ENCODE results near the gene NDUFAF3.
"Not testable (repeated sequence)": the region's sequence is repeated elsewhere in the genome, so short reads cannot be mapped to it uniquely, and the experiment has no call there.

Gene NDUFAF3

DNA sequence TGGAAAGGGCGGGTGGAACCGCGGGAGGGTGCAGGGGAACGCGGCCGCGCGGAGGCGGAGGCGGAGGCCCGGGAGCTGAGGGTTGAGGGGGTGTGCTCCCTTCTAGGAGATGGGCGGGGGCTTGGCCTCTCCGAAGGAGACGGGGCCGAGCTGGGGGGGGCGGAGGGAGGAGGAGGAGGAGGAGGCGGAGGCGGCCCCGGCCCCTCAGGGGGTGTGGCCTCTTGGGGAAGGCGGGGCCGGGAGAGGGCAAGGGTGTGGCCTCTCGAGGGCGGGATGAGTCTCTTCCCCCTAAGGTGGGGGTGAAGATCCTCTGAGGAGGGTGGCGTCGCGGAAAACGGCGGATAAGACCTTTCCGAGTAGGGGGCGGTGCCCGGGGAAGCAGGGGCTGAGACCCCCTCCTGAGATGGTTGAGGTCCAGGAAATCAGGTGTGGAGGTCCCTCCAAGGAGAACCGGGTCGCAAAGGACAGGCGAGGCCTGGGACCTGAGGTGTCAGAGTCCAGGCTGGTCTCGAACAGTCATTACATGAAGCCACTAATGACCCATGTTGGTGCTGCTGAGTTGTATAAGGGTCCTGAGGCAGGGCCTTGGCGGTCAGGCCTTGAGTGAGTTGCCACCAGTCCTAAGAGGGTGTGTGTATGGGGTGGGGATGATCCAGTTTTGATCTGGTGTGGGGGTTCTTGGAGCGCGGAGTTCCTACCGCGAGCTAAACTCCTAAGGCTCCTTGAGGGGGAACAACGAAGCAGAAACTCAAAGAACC, 14.0 kb upstream of the NDUFAF3 start:
- Mint-ChIP-seq H3K4me1 (peaks cover 31 to 50% of the 10 kb centered on the region in 2 donors), H3K36me3 (peaks cover 23 to 28% of the 10 kb centered on the region in 2 donors), H3K9me3 (no peaks in the 10 kb centered on the region), H3K27ac (peak overlapping the region; percentile 100), H3K4me3 (peak overlapping the region; percentile 98), H3K27me3 (no peaks in the 10 kb centered on the region)
- ATAC-seq (replicated peaks) (peak; percentile 56 to 68), DNase-seq (peak; percentile 76)

DNA sequence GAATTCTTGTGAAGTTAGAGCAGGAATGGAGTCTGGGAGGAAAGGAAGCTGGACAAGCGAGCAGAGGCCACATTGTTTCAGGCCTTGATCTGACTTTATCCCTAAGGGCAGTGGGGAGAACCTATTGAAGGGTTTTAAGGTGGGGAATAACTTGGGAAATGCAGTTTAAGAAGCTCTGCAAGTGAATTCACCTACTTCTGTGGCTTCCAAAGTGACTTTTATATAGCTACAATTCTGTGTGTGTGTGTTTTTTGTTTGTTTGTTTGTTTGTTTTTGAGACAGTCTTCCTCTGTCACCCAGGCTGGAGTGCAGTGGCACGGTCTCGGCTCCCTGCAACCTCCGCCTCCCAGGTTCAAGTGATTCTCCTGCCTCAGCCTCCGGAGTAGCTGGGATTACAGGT, 13.3 kb upstream of the NDUFAF3 start:
- H3K9me3 Mint-ChIP-seq; DNase-seq; H3K27me3 Mint-ChIP-seq; ATAC-seq (replicated peaks); H3K27ac Mint-ChIP-seq: not testable (repeated sequence)
- peaks cover 23 to 28% of the 10 kb centered on the region in 2 donors for H3K36me3 Mint-ChIP-seq
- peak overlapping the region; percentile 98 for H3K4me3 Mint-ChIP-seq
- peaks cover 36 to 55% of the 10 kb centered on the region in 2 donors for H3K4me1 Mint-ChIP-seq

DNA sequence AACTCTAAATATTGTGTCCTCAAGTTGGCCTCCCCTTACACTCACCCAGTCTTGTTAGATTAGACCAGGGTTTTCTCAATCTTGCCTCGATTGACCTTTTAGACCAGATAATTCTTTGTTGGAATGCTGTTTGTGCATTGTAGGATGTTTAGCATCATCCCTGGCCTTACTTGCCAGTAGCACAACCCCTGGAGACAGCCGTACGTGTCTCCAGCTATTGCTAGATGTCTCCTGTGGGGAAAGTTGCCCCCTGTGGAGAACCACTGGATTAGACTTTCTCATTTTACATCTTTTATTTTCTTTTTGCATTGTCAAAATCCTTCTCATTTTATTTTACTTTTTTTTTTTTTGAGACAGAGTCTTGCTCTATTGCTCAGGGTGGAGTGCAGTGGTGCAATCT, 12.5 kb upstream of the NDUFAF3 start:
- Mint-ChIP-seq H3K4me3 (peak overlapping the region in 1 of 2 donors; percentile 41), H3K4me1 (peaks cover 41 to 60% of the 10 kb centered on the region in 2 donors), H3K36me3 (peaks cover 27 to 32% of the 10 kb centered on the region in 2 donors), H3K9me3 (no peaks in the 10 kb centered on the region), H3K27ac (peak overlapping the region; percentile 67), H3K27me3 (no peaks in the 10 kb centered on the region)
- ATAC-seq (replicated peaks) (no peak), DNase-seq (no peak)

DNA sequence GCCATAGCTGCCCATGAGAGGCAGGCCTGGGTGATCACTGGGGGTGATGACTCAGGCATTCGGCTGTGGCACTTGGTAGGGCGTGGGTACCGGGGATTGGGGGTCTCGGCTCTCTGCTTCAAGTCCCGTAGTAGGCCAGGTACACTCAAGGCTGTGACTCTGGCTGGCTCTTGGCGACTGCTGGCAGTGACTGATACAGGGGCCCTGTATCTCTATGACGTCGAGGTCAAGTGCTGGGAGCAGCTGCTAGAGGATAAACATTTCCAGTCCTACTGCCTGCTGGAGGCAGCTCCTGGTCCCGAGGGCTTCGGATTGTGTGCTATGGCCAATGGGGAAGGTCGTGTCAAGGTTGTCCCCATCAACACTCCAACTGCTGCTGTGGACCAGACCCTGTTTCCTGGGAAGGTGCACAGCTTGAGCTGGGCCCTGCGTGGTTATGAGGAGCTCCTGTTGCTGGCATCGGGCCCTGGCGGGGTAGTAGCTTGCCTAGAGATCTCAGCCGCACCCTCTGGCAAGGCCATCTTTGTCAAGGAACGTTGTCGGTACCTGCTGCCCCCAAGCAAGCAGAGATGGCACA, 9.4 kb upstream of the NDUFAF3 start:
- Mint-ChIP-seq H3K9me3 (no peaks in the 10 kb centered on the region), H3K36me3 (peaks cover 40 to 50% of the 10 kb centered on the region in 2 donors), H3K27ac (no peak overlapping the region), H3K4me1 (peaks cover 43 to 57% of the 10 kb centered on the region in 2 donors), H3K27me3 (no peaks in the 10 kb centered on the region), H3K4me3 (no peak overlapping the region)
- no peak for ATAC-seq (replicated peaks)
- no peak for DNase-seq

DNA sequence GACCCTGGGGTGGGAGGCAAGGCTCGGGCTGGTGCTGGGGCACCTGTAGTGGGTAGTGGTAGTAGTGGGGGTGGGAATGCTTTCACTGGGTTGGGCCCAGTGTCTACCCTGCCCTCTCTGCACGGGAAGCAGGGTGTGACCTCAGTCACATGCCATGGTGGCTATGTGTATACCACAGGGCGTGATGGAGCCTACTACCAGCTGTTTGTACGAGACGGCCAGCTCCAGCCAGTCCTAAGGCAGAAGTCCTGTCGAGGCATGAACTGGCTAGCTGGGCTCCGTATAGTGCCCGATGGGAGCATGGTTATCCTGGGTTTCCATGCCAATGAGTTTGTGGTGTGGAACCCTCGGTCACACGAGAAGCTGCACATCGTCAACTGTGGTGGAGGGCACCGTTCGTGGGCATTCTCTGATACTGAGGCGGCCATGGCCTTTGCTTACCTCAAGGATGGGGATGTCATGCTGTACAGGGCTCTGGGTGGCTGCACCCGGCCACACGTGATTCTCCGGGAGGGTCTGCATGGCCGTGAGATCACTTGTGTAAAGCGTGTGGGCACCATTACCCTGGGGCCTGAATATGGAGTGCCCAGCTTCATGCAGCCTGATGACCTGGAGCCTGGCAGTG, 8.7 kb upstream of the NDUFAF3 start:
- Mint-ChIP-seq H3K36me3 (peaks cover 38 to 45% of the 10 kb centered on the region in 2 donors), H3K27me3 (no peaks in the 10 kb centered on the region), H3K27ac (no peak overlapping the region), H3K9me3 (no peaks in the 10 kb centered on the region), H3K4me1 (peaks cover 40 to 57% of the 10 kb centered on the region in 2 donors), H3K4me3 (no peak overlapping the region)
- DNase-seq = no peak
- no peak for ATAC-seq (replicated peaks)

DNA sequence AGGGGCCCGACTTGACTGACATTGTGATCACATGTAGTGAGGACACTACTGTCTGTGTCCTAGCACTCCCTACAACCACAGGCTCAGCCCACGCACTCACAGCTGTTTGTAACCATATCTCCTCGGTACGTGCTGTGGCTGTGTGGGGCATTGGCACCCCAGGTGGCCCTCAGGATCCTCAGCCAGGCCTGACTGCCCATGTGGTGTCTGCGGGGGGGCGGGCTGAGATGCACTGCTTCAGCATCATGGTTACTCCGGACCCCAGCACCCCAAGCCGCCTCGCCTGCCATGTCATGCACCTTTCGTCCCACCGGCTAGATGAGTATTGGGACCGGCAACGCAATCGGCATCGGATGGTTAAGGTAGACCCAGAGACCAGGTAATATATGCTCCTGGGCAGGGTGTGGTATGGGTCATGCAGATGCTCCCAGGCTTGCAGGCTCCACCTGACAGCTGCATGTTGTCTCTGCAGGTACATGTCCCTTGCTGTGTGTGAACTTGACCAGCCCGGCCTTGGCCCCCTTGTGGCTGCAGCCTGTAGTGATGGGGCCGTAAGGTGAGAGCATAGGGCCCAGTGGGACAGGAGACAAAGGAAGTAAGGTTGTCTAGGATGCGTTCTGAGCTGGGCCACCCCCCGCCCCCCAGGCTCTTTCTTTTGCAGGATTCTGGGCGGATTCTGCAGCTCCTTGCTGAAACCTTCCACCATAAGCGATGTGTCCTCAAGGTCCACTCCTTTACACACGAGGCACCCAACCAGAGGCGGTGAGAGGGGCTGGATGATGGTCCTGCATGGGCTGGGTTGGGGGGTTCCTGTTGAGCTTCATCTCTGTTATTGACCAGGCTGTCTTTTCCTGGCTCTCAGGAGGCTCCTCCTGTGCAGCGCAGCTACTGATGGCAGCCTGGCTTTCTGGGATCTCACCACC, 7.9 kb upstream of the NDUFAF3 start:
- Mint-ChIP-seq H3K27me3 (no peaks in the 10 kb centered on the region), H3K9me3 (no peaks in the 10 kb centered on the region), H3K27ac (peak overlapping the region; percentile 47), H3K4me3 (no peak overlapping the region), H3K36me3 (peaks cover 35 to 42% of the 10 kb centered on the region in 2 donors), H3K4me1 (peaks cover 38 to 52% of the 10 kb centered on the region in 2 donors)
- DNase-seq (no peak), ATAC-seq (replicated peaks) (peak; percentile 46 to 49)

DNA sequence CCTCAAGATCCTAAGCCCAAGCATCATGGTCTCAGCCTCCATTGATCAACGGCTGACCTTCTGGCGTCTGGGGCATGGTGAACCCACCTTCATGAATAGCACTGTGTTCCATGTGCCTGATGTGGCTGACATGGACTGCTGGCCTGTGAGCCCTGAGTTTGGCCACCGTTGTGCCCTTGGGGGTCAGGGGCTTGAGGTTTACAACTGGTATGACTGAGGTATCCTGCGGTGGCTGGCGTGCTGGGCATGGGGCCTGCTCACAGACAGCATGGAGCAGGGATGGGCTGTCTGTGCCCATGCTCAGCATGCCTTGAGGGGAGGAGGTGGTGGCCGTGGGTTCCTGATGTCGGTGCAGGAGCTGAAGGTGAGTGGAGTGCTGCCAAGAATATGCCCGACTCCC, 6.8 kb upstream of the NDUFAF3 start:
- H3K9me3 Mint-ChIP-seq = no peaks in the 10 kb centered on the region
- H3K36me3 Mint-ChIP-seq = peaks cover 30 to 39% of the 10 kb centered on the region in 2 donors
- H3K27ac Mint-ChIP-seq = peak overlapping the region; percentile 89
- DNase-seq = no peak
- H3K4me3 Mint-ChIP-seq = no peak overlapping the region
- ATAC-seq (replicated peaks) = no peak
- no peaks in the 10 kb centered on the region for H3K27me3 Mint-ChIP-seq
- peaks cover 33 to 52% of the 10 kb centered on the region in 2 donors for H3K4me1 Mint-ChIP-seq

DNA sequence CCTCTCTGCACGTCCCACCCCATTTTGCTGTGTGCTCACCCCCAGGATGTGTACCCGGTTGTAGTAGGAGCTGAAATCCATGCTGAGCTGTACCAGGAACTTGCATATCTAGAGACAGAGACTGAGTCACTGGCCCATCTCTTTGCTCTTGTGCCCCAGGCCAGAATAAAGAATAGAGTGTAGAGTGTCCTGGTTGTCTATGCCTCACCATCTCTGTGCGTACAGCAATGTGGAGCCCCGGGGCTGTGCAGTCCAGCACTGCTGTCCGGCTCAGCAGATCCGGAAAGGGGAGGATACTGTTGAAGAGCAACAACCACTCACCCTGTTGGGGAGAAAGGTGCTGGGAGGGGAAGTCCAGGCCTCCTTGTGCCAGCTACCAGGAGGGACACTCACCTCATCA, 6.2 kb upstream of the NDUFAF3 start:
- Mint-ChIP-seq H3K4me1 (peaks cover 36 to 57% of the 10 kb centered on the region in 2 donors), H3K4me3 (no peak overlapping the region), H3K27ac (no peak overlapping the region), H3K27me3 (no peaks in the 10 kb centered on the region), H3K9me3 (no peaks in the 10 kb centered on the region), H3K36me3 (peaks cover 35 to 45% of the 10 kb centered on the region in 2 donors)
- no peak for ATAC-seq (replicated peaks)
- no peak for DNase-seq

DNA sequence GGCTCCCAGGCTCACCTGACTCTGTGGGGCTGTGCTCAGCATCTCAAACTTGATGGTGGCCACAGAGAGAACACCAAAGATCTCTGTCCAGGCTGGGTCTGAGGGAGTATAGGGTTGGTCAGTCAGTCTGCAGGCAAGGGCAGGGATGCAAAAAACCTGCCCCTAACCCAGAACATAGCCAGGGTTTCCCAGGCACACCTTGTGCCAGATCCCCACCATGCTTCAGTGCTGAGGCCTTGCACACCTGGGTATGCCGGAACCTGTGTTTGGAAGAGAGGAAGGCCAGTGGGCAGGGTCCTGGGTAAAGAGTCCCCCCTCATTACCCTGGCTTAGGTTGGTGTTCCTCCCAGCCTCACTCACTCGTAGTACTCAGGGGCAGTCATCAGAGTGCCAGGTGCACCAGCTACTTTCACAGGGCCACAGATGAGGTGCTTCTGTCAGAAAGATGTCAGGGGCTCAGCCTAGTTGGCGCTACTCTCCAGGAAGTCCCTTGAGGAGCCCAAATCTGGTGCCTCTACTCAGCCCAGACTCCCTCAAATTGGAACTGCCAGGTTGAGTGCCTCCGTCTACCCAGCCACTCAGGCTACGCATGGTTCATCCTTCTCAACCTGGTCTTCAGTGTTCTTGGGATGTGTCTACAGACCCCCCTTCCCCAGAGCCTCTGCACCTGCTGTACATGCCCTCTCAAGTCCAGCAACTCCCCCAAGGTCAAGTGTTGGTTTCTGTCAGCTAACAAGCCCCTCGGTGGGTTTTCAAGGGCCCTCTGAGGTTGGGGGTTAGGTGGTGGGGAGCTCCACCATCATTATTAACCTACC, 5.3 kb upstream of the NDUFAF3 start:
- H3K27ac Mint-ChIP-seq = peak overlapping the region; percentile 99
- peaks cover 37 to 47% of the 10 kb centered on the region in 2 donors for H3K36me3 Mint-ChIP-seq
- ATAC-seq (replicated peaks) (no peak), DNase-seq (no peak)
- no peaks in the 10 kb centered on the region for H3K9me3 Mint-ChIP-seq
- peak overlapping the region; percentile 91 to 95 for H3K4me3 Mint-ChIP-seq
- peaks cover 36 to 55% of the 10 kb centered on the region in 2 donors for H3K4me1 Mint-ChIP-seq
- no peaks in the 10 kb centered on the region for H3K27me3 Mint-ChIP-seq

DNA sequence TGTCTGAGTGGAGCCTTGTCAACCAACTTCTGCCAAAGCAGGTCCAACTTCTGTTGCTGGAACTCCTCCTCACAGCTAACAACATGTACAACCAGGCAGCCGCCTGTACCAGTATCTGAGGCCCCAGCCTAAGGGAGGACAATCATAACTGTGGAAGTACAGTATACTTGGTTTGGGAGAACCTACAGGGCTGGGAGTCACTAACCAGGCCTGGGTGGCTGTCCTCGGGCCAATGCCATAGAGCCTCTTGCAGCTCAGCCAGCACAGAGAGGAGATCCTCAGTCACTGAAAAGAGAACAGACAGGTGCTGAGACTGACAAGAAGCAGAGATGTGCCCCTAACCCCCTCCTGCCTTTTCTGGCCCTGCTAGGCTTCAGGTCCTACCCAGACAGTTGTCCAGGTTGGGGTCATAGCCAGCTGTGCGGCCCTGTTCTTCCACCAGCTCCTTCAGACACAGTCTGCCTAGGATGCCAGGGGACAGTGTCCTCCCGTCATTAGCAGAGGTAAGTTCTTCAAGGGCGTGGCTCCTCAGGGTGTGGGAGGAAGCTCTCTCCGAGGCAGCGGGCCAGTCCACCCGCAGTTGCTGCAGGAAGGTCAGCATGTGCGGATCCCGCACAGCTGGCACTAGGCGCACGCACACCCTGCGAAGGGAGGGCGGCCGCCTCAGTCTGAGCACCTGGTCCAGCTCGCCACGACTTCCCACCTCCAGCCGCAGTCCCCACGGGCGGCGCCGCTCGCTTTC, 4.5 kb upstream of the NDUFAF3 start:
- ATAC-seq (replicated peaks) (no peak), DNase-seq (no peak)
- Mint-ChIP-seq H3K27me3 (no peaks in the 10 kb centered on the region), H3K36me3 (peaks cover 40 to 41% of the 10 kb centered on the region in 2 donors), H3K27ac (peak overlapping the region; percentile 99), H3K4me1 (peaks cover 30 to 50% of the 10 kb centered on the region in 2 donors), H3K9me3 (no peaks in the 10 kb centered on the region), H3K4me3 (peak overlapping the region; percentile 91 to 95)

DNA sequence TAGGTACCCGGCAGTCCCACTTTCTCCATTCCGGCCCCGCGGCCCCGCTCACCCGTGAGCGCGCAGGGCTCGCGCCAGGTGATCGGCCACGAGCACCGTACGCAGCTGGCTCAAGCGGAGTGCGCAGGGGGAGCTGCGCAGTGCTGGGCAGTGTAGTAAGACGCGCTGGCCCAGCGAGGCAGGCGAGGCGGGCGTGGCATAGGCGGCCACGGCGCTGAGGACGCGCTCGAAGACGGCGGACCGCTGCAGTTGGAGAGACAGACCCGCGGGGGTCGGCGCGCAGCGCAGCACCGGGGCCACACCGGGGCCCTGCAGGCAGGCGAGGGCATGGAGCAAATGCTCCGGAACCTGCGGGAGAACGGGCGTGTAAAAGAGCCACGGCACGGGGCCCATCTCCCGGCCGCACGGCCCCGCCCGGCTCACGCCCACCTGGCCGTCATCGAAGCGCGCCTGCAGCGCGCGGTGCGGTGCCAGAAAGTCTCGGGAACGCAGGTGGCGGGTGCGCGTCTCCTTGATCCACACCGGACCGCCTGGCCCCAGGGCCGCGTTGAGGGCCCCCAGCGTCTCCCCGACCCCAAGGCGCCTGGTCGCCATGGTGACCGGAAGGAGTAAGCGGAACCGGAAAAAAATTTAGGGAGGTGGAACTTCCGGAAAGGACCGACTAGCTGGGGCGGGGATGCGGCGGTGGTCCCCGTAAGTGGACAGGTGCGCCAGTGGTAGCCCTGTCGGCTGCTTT, 3.8 kb upstream of the NDUFAF3 start, which contains the start of gene DALRD3:
Gene DALRD3 (minus strand): TSS at position 610 of the 736 bp plus-strand sequence. CDS start 16 bp downstream, at position 594.
- Mint-ChIP-seq H3K27ac (peak within 1 kb of the TSS; percentile 99), H3K9me3 (no peaks in the 10 kb centered on the region), H3K36me3 (peaks cover 43 to 44% of the 10 kb centered on the region in 2 donors), H3K27me3 (no peaks in the 10 kb centered on the region), H3K4me3 (peak within 1 kb of the TSS; percentile 91 to 95), H3K4me1 (peaks cover 28 to 56% of the 10 kb centered on the region in 2 donors)
- DNase-seq (peak; percentile 68), ATAC-seq (replicated peaks) (peak; percentile 22 to 24)

DNA sequence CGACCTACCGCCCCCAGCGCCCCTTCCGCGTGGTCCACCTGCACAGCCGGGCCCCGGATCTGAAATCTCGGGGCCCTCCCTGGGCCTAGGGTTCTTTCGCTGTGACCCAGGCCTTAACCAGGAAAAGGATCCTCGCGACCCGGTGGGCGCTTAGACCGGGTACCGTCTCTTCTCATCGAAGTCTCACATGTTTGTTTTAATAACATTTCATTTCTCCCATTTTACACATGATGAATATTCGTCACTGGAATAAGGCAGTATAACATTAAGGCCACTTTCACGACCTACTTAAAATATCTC, 3.3 kb upstream of the NDUFAF3 start:
- peaks cover 47 to 48% of the 10 kb centered on the region in 2 donors for H3K36me3 Mint-ChIP-seq
- no peaks in the 10 kb centered on the region for H3K27me3 Mint-ChIP-seq
- peak overlapping the region; percentile 91 to 95 for H3K4me3 Mint-ChIP-seq
- ATAC-seq (replicated peaks) (no peak), DNase-seq (no peak)
- H3K27ac Mint-ChIP-seq = peak overlapping the region; percentile 99
- H3K9me3 Mint-ChIP-seq = no peaks in the 10 kb centered on the region
- peaks cover 26 to 56% of the 10 kb centered on the region in 2 donors for H3K4me1 Mint-ChIP-seq
